ENCODE results near the gene EPHB1.
"Not testable (repeated sequence)": the region's sequence is repeated elsewhere in the genome, so short reads cannot be mapped to it uniquely, and the experiment has no call there.

EPHB1 gene

DNA sequence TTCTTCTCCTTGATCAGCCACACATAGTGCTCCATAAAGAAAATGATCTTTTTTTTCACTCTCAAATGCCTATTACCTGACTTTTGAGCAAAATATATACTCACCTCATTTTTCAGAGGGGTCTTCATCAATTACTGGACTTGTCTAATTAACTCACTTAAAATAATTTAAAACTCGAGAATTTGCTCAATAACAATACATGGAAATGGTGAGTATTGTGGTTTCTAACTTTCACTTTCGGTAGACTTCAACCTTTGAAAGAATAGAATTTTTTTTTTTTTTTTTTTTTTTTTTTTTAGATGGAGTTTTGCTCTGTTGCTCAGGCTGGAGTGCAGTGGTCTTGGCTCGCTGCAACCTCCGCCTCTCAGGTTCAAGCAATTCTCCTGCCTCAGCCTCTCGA, 17.7 kb upstream of the EPHB1 start:
- DNase-seq (no peak), ATAC-seq (no peak)

GRCh38 chr3:134788283-134788682, 6.8 kb upstream of the EPHB1 start:
- not testable (repeated sequence) for ATAC-seq, DNase-seq

GRCh38 chr3:134790065-134790464, 5.0 kb upstream of the EPHB1 start:
- DNase-seq (no peak), ATAC-seq (no peak)

DNA sequence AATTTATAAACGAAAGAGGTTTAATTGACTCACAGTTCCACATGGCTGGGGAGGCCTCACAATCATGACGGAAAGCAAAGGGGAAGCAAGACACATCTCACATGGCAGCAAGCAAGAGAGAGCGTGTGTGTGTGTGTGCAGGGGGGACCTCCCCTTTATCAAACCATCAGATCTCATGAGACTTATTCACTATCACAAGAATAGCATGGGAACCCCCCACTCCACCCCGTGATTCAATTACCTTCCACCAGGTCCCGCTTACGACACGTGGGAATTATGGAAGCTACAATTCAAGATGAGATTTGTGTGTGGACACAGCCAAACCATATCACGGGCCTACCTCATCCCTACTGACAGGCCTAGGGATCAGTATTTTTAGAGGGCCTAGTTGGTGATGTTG, 3.1 kb upstream of the EPHB1 start:
- DNase-seq = no peak
- ATAC-seq = no peak

GRCh38 chr3:134792700-134793099, 2.4 kb upstream of the EPHB1 start:
- DNase-seq (no peak), ATAC-seq (no peak)

- DNase-seq (no peak), ATAC-seq (no peak)
Observed at GRCh38 chr3:134793562-134793961, 1.5 kb upstream of the EPHB1 start.

DNA sequence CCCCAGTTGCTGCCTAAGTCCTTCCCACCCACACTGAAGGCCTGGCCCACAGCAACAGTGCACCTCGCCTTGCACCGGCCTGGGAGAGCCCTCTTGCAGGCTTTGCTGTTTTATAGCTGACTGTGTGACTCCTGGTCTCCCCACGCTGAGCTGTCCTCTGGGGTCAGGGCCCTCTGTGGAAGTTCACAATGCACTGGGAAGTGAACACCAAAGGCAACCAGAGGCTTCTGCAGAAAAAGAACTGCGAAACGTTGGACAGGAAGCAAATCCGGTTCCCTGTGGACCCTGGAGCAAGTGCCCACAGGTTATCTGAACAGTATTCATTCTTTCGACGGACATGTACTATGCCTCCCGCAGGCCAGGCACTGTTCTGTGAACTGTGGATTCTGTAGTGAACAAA, 737 bp upstream of the EPHB1 start:
- no peak for ATAC-seq
- no peak for DNase-seq

DNA sequence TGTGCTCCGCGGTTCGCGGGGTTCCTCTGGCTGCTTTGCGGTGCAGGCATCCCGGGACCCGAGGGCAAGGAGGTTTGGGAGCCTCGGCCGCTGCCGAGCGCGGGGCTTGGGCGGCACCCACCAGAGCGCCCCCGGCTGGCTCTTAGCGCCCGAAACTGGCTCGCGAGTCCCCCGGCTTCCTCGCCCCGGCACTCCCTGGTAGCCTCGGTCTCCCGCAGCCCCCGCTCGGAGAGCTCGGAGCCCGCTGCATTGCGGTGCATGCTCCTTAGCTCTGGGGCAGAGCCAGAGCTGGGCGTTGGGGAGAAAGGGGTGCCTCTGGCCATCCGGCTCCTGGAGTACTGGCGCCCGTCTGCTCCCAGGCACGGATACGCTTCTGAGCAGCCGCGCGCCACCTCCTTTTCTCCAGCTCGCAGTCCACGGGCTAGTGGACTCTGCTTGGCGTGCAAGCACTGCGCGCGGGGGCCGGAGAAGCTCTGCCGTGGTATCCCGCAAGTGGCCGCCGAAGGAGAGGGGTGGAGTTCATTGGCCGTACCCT, 753 bp downstream of the EPHB1 start:
- DNase-seq (no peak), ATAC-seq (no peak)

GRCh38 chr3:134796281-134797056, 1.4 kb downstream of the EPHB1 start:
- no peak for DNase-seq
- no peak for ATAC-seq

DNA sequence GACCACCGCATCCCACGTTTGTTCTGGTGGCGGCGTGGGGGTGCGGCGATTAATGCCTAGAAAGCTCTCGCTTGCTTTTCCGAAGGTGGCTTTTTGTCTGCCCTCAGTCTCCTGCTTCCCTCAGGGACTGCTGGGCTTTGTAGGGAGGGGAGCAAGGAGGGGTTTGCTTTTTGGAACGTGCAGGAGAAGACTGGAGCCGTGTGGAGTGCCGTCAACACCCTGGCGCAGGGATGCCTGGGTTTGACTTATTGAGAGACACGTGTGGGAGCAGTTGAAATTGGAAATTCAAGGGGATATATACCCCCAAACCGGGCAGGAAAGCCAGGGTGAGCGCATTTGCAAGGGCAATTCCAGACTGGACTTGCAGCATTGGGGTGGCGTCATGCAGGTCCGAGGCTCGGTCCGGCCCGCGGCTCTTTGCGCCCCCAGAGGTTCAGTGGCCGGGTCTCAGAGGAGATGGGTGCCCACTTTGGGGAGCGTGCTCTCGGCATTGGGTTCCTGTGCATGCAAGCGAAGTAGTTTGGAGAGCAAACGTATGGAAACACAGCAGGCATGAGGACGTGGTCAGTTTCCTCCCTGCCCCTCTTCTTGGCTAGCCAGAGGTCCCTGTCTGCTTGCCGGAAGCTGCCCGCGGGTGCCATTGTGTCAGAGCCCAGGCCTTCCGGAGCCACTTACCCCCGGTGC, 2.1 kb downstream of the EPHB1 start:
- DNase-seq (no peak), ATAC-seq (no peak)

GRCh38 chr3:134797741-134798451, 2.8 kb downstream of the EPHB1 start:
- ATAC-seq (no peak), DNase-seq (no peak)

GRCh38 chr3:134798681-134799311, 3.7 kb downstream of the EPHB1 start:
- DNase-seq = no peak
- no peak for ATAC-seq

- DNase-seq = no peak
Observed at GRCh38 chr3:134799393-134799792, 4.3 kb downstream of the EPHB1 start.

GRCh38 chr3:134801204-134801958, 6.3 kb downstream of the EPHB1 start:
- DNase-seq (no peak), ATAC-seq (no peak)

More at GRCh38 chr3:134799393-134799792, 4.3 kb downstream of the EPHB1 start:
- ATAC-seq = no peak

DNA sequence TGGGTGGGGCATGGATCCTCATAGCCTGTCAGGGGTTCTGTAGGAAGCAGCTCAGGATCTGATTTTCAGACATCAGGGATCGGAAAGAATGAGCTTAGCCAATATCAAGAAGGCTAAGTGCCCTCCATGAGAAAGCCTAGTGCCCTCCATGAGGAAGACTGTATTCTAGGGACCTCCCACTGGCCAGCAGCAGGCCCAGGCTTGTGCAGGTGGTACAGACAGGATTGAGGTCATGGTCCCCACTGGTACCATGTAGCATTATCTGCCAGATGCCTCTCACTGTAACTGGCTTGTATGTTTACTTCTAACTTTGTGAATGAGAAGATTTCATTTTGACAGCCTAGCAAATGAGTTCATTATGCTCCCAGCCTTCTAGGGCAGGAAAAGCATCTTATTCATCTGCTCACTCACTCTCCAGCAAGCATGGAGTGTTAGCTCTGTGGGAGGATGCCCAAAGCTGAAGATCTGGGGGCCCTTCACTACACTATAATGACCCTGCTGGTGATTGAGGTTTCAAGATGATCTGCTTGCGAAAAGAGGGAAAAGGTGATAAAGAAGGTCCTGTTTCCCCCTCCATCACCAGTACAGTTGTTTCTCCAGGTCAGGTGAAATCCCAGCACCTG, 7.5 kb downstream of the EPHB1 start:
- peak; percentile 26 for ATAC-seq
- DNase-seq = no peak

GRCh38 chr3:134803051-134803505, 8.0 kb downstream of the EPHB1 start:
- peak; percentile 57 for ATAC-seq
- no peak for DNase-seq

DNA sequence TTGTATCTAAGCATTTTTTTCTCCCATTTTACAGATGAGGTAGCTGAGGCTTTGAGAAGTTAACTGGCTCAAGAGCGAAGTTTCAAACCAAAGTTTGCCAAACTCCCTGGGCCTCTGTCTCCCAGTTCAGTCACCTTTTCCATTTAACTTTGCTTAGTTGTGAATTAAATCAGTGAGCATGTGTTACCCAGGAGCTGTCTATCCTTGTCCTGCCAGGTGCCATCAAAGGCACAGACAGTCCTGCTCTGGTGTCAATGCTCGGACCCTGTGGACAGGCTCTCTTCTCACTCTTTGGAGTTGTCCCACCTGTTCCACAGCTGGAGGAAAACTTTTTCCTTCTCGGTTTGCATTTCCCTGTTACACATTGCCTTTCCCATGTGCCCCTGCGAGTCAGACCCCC, 8.6 kb downstream of the EPHB1 start:
- no peak for DNase-seq
- ATAC-seq = no peak

DNA sequence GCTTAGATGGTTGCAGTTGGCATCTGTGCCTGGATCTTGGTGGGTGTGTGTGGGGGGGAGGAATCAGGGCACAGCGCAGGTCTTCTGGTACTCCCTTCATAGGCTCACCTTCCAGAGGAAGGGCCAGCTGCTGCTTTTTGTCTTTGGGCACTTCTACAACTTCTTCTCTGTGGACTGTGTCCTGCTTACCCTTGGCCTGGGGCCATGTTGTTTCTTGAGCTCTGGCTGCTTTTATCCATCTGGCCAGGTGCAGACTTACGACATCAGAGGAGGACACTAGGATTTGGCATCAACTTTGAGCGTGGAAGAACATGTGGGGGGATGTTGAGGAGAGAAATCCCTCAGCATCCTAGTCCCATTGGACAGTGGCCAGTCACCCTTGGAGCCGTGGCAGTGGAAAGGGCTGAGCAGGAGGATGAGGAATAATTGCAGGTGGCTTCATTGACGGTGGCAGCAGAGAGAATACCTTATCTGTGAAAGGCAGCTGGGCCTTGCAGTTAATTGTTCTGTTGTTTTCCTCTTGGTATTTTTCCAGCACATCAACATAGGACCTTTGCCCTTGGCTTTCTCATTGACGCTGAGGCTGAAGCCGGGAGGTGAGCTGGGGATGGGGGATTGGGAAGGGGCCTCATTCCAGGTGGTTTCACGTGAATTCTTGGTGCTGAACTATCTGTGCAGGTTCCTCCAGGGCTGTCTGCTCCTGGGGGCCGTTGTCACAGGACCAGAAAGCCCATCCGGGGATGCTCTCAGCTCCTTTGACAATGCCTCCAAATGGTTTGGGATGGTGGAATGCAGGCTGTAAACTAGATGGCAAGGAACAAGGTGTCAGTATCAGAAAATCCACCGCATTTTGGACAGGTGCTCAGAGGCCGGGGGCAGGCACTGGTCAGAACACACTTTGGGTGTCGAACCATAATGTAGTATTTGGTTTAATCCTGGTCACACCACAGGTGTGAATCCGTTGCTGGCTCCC, 9.7 kb downstream of the EPHB1 start:
- ATAC-seq (no peak), DNase-seq (no peak)

DNA sequence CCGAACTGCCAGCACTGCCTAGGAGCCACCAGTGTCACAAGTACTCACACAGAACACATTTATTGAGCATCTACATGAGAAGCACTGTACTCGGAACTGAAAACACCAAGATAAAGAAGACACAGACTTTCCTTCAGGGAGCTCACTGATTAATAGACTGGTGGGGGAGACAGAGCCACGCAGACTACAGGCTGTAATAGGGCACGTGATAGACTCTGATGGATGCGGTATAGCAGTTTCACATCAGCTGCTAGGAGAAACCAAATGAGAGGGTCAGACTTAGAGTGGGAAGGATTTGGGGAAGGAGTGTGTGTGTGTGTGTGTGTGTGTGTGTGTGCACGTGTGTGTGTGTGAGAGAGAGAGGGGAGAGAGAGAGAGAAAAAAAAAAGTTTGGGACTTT, 12.1 kb downstream of the EPHB1 start:
- no peak for DNase-seq
- no peak for ATAC-seq

DNA sequence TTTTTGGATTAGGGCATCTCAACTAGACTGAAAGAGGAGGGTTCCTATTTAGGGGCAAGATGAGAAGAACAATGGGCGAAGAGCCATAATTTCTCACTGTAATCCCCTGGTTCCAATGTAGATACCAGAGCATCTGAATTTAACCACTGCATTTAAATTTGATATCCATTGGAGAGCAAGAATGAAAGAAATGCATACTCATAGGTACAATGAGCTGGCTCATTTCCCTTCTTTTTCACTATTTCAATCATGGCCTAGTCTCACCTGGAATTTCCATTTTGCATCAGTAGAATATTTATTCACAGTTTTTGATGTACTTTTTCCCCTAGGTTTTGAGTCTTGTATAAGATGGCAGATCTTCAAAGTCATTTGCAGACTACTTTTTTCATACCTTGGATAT, 13.8 kb downstream of the EPHB1 start:
- no peak for ATAC-seq
- DNase-seq = no peak
